ENCODE data around the gene SLC49A3. TPM values are rescaled to one million over a fixed set of nuclear protein-coding genes. Genes with fewer than 3 reads are reported as not detected.

Gene SLC49A3
- polyA plus RNA-seq, 1 donor from 2014 or later = not detected

GRCh38 chr4:704198-704891, 15.4 kb upstream of the SLC49A3 start:
- H3K4me3 ChIP-seq (ENCODE audit: low read length) = no peak overlapping the region
- H4K20me1 ChIP-seq (ENCODE audit: insufficient read depth) = no peaks in the 10 kb centered on the region
- no peak overlapping the region for H3K4me2 ChIP-seq (ENCODE audit: low read length)
- H3K27ac ChIP-seq (ENCODE audit: low read length) = no peak overlapping the region
- H3K9me2 ChIP-seq (ENCODE audit: insufficient read depth, low read length) = no peaks in the 10 kb centered on the region
- no peak for TF ChIP-seq TAF1 (IDR thresholded peaks at IDR 0.05; ENCODE audit: low read depth)
- H3F3A ChIP-seq (ENCODE audit: insufficient read depth, low read length, poor library complexity, severe bottlenecking) = no peaks in the 10 kb centered on the region
- no peaks in the 10 kb centered on the region for H3K36me3 ChIP-seq (ENCODE audit: insufficient read depth, low read length)
- H3K9ac ChIP-seq (ENCODE audit: low read length) = no peak overlapping the region
- H3K79me2 ChIP-seq (replicated peaks; ENCODE audit: insufficient read depth, low read length) = peaks cover 29% of the 10 kb centered on the region
- no peak overlapping the region for H2AFZ ChIP-seq (ENCODE audit: low read depth, low read length)
- no peaks in the 10 kb centered on the region for H3K9me3 ChIP-seq (ENCODE audit: low read length)
- H3K27me3 ChIP-seq (ENCODE audit: insufficient read depth, low read depth, low read length) = no peaks in the 10 kb centered on the region

DNA sequence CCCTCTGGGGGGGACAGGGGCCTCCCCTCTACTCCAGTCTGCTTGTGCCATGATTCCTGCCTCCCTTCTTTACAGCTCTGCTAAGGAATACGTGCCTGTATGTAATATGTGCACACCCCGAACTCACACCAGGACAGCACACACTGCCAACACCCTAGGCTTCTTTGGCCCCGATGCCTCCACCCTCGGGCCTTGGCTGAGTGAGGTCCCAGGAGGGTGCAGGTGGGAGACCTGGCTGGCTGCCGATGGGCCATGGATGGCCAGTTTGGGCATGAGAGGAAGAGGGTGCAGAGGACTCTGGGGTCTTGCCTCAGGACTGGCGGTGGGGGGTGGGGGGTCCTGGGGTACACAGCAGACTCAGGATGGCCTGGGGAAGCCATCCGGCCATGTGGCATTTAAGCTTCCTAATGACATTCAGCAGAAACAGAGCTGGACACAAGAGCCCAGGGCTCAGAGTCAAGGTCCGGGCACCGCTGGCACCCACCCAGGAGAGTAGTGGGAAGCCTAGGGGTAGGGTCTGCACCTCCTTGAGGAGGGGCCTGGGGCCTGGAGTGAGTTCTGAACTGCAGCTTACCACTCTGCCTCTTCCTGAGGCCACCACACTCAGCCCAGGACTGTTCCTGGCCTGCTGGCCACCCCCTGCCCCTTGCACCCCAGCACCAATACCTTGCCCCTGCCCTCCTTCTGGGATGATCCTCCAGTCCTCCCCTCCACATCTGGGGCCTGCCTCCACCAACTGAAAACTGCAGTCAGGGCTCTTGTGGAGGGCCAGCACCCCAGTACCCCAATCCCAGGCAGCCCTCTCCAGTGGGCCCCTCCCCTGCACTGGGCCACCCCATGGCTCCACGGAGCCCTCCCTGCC, 14.6 kb upstream of the SLC49A3 start:
- Histone ChIP-seq H3K4me2 (ENCODE audit: low read length) (no peak overlapping the region), H3F3A (ENCODE audit: insufficient read depth, low read length, poor library complexity, severe bottlenecking) (no peaks in the 10 kb centered on the region), H3K79me2 (replicated peaks; ENCODE audit: insufficient read depth, low read length) (peaks cover 23% of the 10 kb centered on the region), H3K9ac (ENCODE audit: low read length) (no peak overlapping the region), H3K27me3 (ENCODE audit: insufficient read depth, low read depth, low read length) (no peaks in the 10 kb centered on the region), H2AFZ (ENCODE audit: low read depth, low read length) (no peak overlapping the region), H3K27ac (ENCODE audit: low read length) (no peak overlapping the region), H4K20me1 (ENCODE audit: insufficient read depth) (no peaks in the 10 kb centered on the region), H3K4me3 (ENCODE audit: low read length) (no peak overlapping the region), H3K9me2 (ENCODE audit: insufficient read depth, low read length) (no peaks in the 10 kb centered on the region), H3K9me3 (ENCODE audit: low read length) (no peaks in the 10 kb centered on the region), H3K36me3 (ENCODE audit: insufficient read depth, low read length) (no peaks in the 10 kb centered on the region)
- TF ChIP-seq EP300 (conservative IDR thresholded peaks at IDR 0.05; ENCODE audit: poor library complexity, severe bottlenecking) (no peak), MXI1 (conservative IDR thresholded peaks at IDR 0.05; ENCODE audit: poor library complexity, severe bottlenecking) (no peak), TAF1 (IDR thresholded peaks at IDR 0.05; ENCODE audit: low read depth) (no peak), REST (IDR thresholded peaks at IDR 0.05; ENCODE audit: borderline replicate concordance) (no peak), SMC3 (conservative IDR thresholded peaks at IDR 0.05; ENCODE audit: poor library complexity) (no peak), EZH2 (IDR thresholded peaks at IDR 0.05; ENCODE audit: borderline replicate concordance, insufficient read depth, low read length, poor library complexity, severe bottlenecking) (no peak), RAD21 (conservative IDR thresholded peaks at IDR 0.05) (no peak), POLR2AphosphoS5 (IDR thresholded peaks at IDR 0.05) (no peak)
- TF ChIP-seq, protein P1, sequence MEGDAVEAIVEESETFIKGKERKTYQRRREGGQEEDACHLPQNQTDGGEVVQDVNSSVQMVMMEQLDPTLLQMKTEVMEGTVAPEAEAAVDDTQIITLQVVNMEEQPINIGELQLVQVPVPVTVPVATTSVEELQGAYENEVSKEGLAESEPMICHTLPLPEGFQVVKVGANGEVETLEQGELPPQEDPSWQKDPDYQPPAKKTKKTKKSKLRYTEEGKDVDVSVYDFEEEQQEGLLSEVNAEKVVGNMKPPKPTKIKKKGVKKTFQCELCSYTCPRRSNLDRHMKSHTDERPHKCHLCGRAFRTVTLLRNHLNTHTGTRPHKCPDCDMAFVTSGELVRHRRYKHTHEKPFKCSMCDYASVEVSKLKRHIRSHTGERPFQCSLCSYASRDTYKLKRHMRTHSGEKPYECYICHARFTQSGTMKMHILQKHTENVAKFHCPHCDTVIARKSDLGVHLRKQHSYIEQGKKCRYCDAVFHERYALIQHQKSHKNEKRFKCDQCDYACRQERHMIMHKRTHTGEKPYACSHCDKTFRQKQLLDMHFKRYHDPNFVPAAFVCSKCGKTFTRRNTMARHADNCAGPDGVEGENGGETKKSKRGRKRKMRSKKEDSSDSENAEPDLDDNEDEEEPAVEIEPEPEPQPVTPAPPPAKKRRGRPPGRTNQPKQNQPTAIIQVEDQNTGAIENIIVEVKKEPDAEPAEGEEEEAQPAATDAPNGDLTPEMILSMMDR (IDR thresholded peaks at IDR 0.05; ENCODE audit: poor library complexity, severe bottlenecking) = no peak

All from neural cell (in vitro differentiated cells).